GM12878 (cell line): ENCODE measurements around the gene DNAAF1. TPM values are rescaled to one million over a fixed set of nuclear protein-coding genes. Genes with fewer than 3 reads are reported as not detected.
A peak's percentile ranks its signal among the peaks of the same experiment; 100 is the strongest.

Source experiments
- CREB1 ChIP-seq: IDR thresholded peaks from 2 replicates; pipeline ENCODE4 v1.6.1; 2012; ENCODE audit warnings: low read depth, mild to moderate bottlenecking, inconsistent platforms
- IRF3 ChIP-seq: fragments of 450-650 bp; IDR thresholded peaks from 2 replicates; pipeline ENCODE4 v1.6.1; 2014; ENCODE audit warnings: mild to moderate bottlenecking
- MEF2B ChIP-seq: fragments of 450-650 bp; IDR thresholded peaks from 2 replicates; pipeline ENCODE4 v1.6.1; 2018; ENCODE audit warnings: mild to moderate bottlenecking, moderate library complexity; ENCODE audit not compliant: partially characterized antibody, poor library complexity, severe bottlenecking
- NBN ChIP-seq: fragments of 450-650 bp; IDR thresholded peaks from 2 replicates; pipeline ENCODE4 v1.6.1; 2016
- NR2C1 ChIP-seq: fragments of 450-650 bp; IDR thresholded peaks from 2 replicates; pipeline ENCODE4 v1.6.1; 2017; ENCODE audit warnings: antibody characterized with exemption, mild to moderate bottlenecking, moderate library complexity
- NRF1 ChIP-seq: conservative IDR thresholded peaks from 2 replicates; pipeline ENCODE4 v1.6.1; 2011; ENCODE audit warnings: mild to moderate bottlenecking, low read depth, low read length, improper control_type of control experiment
- PKNOX1 ChIP-seq: fragments of 450-650 bp; IDR thresholded peaks from 2 replicates; pipeline ENCODE4 v1.6.1; 2016; ENCODE audit warnings: mild to moderate bottlenecking
- RCOR1 ChIP-seq: conservative IDR thresholded peaks from 2 replicates; pipeline ENCODE4 v1.6.1; 2012; ENCODE audit warnings: low read depth, low read length, improper control_type of control experiment
- SIX5 ChIP-seq: IDR thresholded peaks from 2 replicates; pipeline ENCODE4 v1.6.1; 2011; ENCODE audit warnings: mild to moderate bottlenecking, low read depth, low read length, moderate library complexity; ENCODE audit not compliant: severe bottlenecking
- SKIL ChIP-seq: fragments of 450-650 bp; IDR thresholded peaks from 2 replicates; pipeline ENCODE4 v1.6.1; 2017; ENCODE audit warnings: mild to moderate bottlenecking, low read depth, inconsistent platforms; ENCODE audit not compliant: poor library complexity, severe bottlenecking
- SMAD5 ChIP-seq: IDR thresholded peaks from 2 replicates; pipeline ENCODE4 v1.6.1; 2016; ENCODE audit warnings: antibody characterized with exemption, low read depth
- SMARCA5 ChIP-seq: fragments of 450-650 bp; IDR thresholded peaks from 2 replicates; pipeline ENCODE4 v1.6.1; 2017; ENCODE audit warnings: mild to moderate bottlenecking
- SPI1 ChIP-seq: IDR thresholded peaks from 2 replicates; pipeline ENCODE4 v1.6.1; 2011; ENCODE audit warnings: low read depth, mild to moderate bottlenecking, low read length, moderate library complexity, borderline replicate concordance; ENCODE audit not compliant: insufficient read depth
- TCF3 ChIP-seq: IDR thresholded peaks from 2 replicates; pipeline ENCODE4 v1.6.1; 2012; ENCODE audit warnings: low read depth, mild to moderate bottlenecking, low read length, borderline replicate concordance; ENCODE audit not compliant: insufficient read depth
- TCF7 ChIP-seq: IDR thresholded peaks from 2 replicates; pipeline ENCODE4 v1.6.1; 2014; ENCODE audit warnings: antibody characterized with exemption, borderline replicate concordance
- YBX1 ChIP-seq: fragments of 450-650 bp; IDR thresholded peaks from 2 replicates; pipeline ENCODE4 v1.6.1; 2016; ENCODE audit warnings: antibody characterized with exemption
- YY1 ChIP-seq: IDR thresholded peaks from 2 replicates; pipeline ENCODE4 v1.6.1; 2011; ENCODE audit warnings: low read depth, mild to moderate bottlenecking, low read length
- ZBTB11 ChIP-seq: fragments of 450-650 bp; formaldehyde crosslinking; IDR thresholded peaks from 2 replicates; pipeline ENCODE4 v1.5.0; 2022; ENCODE audit warnings: mild to moderate bottlenecking, missing genetic modification characterization
- ZBTB33 ChIP-seq: fragments of 450-650 bp; IDR thresholded peaks from 2 replicates; pipeline ENCODE4 v1.6.1; 2017; ENCODE audit warnings: mild to moderate bottlenecking
- ZNF24 ChIP-seq: fragments of 450-650 bp; IDR thresholded peaks from 2 replicates; pipeline ENCODE4 v1.6.1; 2017; ENCODE audit warnings: antibody characterized with exemption, mild to moderate bottlenecking
- ZNF622 ChIP-seq: fragments of 450-650 bp; IDR thresholded peaks from 2 replicates; pipeline ENCODE4 v1.6.1; 2017; ENCODE audit warnings: mild to moderate bottlenecking, inconsistent platforms
- polyA plus RNA-seq, 11 experiments: library from polyadenylated mRNA; depleted of rRNA in 4 of 11; unstranded in 6 of 11; stranded (reverse) in 5 of 11; fragments of >200 nt; fragmentation: Nextera tagmentation in 4 of 11; fragmentation: Illumina TruSeq in 1 of 11; extraction: Ambion mirVana in 4 of 11; extraction: Trizol in 1 of 11; gene quantifications; 1 replicate in 1 of 11; 2 replicates in 10 of 11; pipeline versions ENCODE4 v1.2.1 to v1.2.3, GENCODE V29; 2011 to 2016; ENCODE audit warnings: inconsistent platforms in 2 of 11, missing spikeins in 2 of 11, low read depth in 1 of 11
- total RNA-seq, 4 experiments: library from RNA; depleted of rRNA in 3 of 4; stranded (reverse); fragments of >200 nt in 3 of 4; fragmentation: Illumina TruSeq in 1 of 4; extraction: Trizol in 1 of 4; gene quantifications; 2 replicates each; pipeline versions ENCODE4 v1.2.1 to v1.2.3, GENCODE V29; 2013 to 2021

Gene DNAAF1
- total and polyA plus RNA-seq, 10 of the 15 experiments (the other 5 are each of a cell fraction or from before 2014, with no cell fraction given) = 0.02 to 0.76 (median 0.08) TPM; not detected in 6

- peak; percentile 77 for TF ChIP-seq NR2C1
- no peak for TF ChIP-seq TCF3
- TF ChIP-seq NBN = no peak
- peak; percentile 75 for TF ChIP-seq MEF2B
- peak; percentile 53 for TF ChIP-seq IRF3
- TF ChIP-seq YY1 = peak; percentile 70
- no peak for TF ChIP-seq ZBTB11 (CRISPR knock-in tag)
- no peak; the same call in 1 of the 2 replicates for TF ChIP-seq CREB1
- TF ChIP-seq SKIL = no peak
- TF ChIP-seq SPI1 = peak; percentile 48; the same call in 1 of the 2 replicates
- TF ChIP-seq RCOR1 = no peak
- peak; percentile 38 for TF ChIP-seq SIX5
- peak; percentile 61; the same call in 1 of the 2 replicates for TF ChIP-seq ZNF24
- no peak for TF ChIP-seq ZNF622
- peak; percentile 28 for TF ChIP-seq PKNOX1
- TF ChIP-seq NRF1 = no peak
- TF ChIP-seq TCF7 = no peak
- peak; percentile 76; the same call in 1 of the 2 replicates for TF ChIP-seq SMARCA5
- 0 out of 2 replicates have a peak, but pooled peaks have one; percentile 49 for TF ChIP-seq SMAD5
- TF ChIP-seq ZBTB33 = no peak
- TF ChIP-seq YBX1 = no peak
Observed at GRCh38 chr16:84186685-84187437, 41.8 kb downstream of the DNAAF1 start, which contains the start of gene TAF1C (continued).
